HEK293T (cell line): ENCODE results near the gene GATB.

ENCODE experiments used
- BHLHE40 ChIP-seq: fragments of 450-650 bp; IDR thresholded peaks from 2 replicates; pipeline ENCODE4 v1.6.1; 2016; ENCODE audit warnings: mild to moderate bottlenecking, moderate library complexity, borderline replicate concordance
- FOXA1 ChIP-seq: fragments of 450-650 bp; IDR thresholded peaks from 2 replicates; pipeline ENCODE4 v1.6.1; 2016; ENCODE audit warnings: mild to moderate bottlenecking
- FOXK2 ChIP-seq: fragments of 450-650 bp; IDR thresholded peaks from 2 replicates; pipeline ENCODE4 v1.6.1; 2016; ENCODE audit warnings: mild to moderate bottlenecking
- HDGF ChIP-seq: fragments of 450-650 bp; IDR thresholded peaks from 2 replicates; pipeline ENCODE4 v1.6.1; 2017; ENCODE audit warnings: antibody characterized with exemption, borderline replicate concordance
- SP1 ChIP-seq: fragments of 450-650 bp; IDR thresholded peaks from 2 replicates; pipeline ENCODE4 v1.6.1; 2017
- SUZ12 ChIP-seq: fragments of 450-650 bp; IDR thresholded peaks from 2 replicates; pipeline ENCODE4 v1.6.1; 2016; ENCODE audit warnings: mild to moderate bottlenecking
- TARDBP ChIP-seq: fragments of 450-650 bp; IDR thresholded peaks from 2 replicates; pipeline ENCODE4 v1.6.1; 2016

DNA sequence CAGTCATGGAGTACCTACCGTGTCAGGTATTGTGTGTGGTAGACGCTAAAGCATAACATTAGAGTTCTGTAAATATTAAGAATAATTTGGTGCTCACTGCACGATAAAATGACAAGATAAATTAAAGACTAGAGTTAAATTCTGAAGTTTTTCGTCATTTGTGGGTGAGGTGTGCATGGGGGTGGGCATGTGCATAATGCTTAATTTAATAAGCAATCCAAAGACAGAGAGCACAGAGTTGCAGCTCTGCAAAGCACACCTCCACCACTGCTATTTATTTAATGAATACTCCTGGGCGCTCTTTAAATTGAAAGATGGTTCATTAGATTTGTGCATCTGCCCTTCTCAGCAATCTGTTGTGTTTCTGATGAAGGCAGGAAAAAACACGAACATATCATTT lies 62.6 kb downstream of the GATB start:
- no peak for TF ChIP-seq FOXK2
- TF ChIP-seq FOXA1, result no peak
- no peak for TF ChIP-seq TARDBP
- TF ChIP-seq SUZ12, result no peak
- no peak for TF ChIP-seq SP1
- TF ChIP-seq BHLHE40, result no peak
- TF ChIP-seq HDGF, result no peak
